GM23248 (cell line): Measurements from ENCODE around the gene PCSK5.

Experiments used
- EZH2 ChIP-seq: fragments of 200-600 bp; sonication (generic); IDR thresholded peaks from 2 replicates; pipeline ENCODE4 v1.6.1; 2018; ENCODE audit warnings: antibody characterized with exemption, mild to moderate bottlenecking; ENCODE audit not compliant: insufficient read depth, poor library complexity, severe bottlenecking
- EZH2phosphoT487 ChIP-seq: fragments of 200-600 bp; sonication (generic); IDR thresholded peaks from 2 replicates; pipeline ENCODE4 v1.6.1; 2018; ENCODE audit warnings: antibody characterized with exemption, moderate library complexity, mild to moderate bottlenecking, low read depth; ENCODE audit not compliant: insufficient read depth

DNA sequence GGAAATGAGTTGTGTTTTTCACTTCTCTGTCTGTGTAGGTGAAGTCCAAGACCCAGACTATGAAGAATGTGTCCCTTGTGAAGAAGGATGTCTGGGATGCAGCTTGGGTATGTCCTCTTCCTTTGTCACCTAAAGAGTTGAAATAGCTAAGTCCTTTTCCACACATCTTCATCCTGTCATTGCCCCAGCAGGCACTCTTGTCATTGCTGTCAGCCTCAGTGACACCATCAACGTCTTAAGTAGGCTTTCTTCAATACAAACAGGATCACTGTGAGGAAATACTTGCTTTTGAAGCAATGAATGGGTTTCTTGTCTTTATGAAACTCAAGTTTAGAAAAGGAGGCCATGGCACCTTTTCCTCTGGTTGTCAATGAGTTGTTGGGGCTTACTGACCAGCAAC, 350.1 kb downstream of the PCSK5 start:
- TF ChIP-seq EZH2phosphoT487 (no peak), EZH2 (no peak)
